AG10803 (cell line): ENCODE results near the gene OGFOD3.

ENCODE experiments used
- DNase-seq: peaks from one replicate; pipeline ENCODE4 v3.0.0; 2010; ENCODE audit warnings: low read depth
- H3K4me3 ChIP-seq: 2 replicates; pipeline ENCODE4 v1.5.1; 2011; ENCODE audit warnings: mild to moderate bottlenecking, low read length, control low read depth
- CTCF ChIP-seq: conservative IDR thresholded peaks from 2 replicates; pipeline ENCODE4 v1.5.1; 2011; ENCODE audit warnings: mild to moderate bottlenecking, low read length, control low read depth, inconsistent platforms

OGFOD3 gene

GRCh38 chr17:82450357-82451106 is 32.1 kb upstream of the OGFOD3 start, which contains the start of gene CYBC1:
CYBC1 (minus strand) TSS chr17:82450752; CDS start chr17:82449254, 1,498 bp downstream.
- no peak for TF ChIP-seq CTCF
- H3K4me3 ChIP-seq = peak within 1 kb of the TSS; percentile 85
- DNase-seq = peak; percentile 94

DNA sequence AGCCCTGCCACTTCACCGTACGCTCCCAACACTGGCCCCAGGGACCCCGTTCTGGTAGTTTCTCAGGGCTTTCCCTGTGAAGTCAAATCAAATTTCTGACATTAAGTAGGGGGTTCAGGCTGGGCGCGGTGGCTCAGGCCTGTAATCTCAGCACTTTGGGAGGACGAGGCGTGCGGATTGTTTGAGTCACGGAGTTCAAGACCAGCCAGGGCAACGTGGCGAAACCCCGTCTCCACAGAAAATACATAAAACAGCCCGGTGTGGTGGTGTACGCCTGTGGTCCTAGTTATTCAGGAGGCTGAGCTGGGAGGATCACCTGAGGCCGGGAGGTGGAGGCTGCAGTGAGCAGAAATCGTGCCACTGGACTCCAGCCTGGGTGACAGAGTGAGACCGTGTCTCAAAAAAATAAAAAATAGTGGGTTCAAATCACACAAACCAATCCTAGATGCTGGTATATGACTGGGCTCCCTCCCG is 31.5 kb upstream of the OGFOD3 start:
- no peak for DNase-seq
- TF ChIP-seq CTCF = no peak
- H3K4me3 ChIP-seq = peak overlapping the region; percentile 85

DNA sequence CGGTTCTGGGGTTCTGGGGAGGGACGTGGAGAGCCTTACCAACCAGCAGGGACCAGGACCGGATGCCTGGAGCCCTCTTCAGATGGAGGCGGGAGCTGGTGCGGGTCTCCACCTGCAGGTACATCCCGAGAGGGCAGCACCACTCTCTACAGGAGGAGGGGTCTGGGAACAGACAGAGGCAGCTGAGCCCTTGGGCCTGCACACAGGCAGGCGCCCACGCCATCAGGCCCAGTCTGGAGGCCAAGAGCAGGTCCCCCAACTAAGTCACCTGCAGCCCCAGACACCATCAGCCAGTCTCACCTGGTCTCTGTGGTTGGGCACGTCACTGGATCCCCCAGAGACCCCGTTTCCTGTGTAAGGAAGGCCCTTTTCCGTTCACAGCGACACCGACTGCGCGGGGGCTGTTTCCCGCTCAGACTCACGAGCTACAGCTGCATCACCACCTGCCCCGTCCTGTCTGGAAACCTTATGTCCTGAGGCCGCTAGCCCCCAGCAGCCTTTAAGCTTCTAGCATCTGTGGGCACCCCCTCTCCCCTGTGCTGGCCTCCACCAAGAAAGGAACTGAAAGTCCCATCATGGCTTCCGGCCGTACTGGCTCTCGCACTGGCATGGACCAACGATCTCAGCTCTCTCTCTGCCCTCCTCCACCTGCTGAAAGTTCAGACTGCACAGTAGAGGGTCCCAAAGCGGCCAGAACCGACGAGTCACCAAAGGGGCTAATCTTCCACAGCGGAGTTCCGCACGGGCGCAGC is 30.9 kb upstream of the OGFOD3 start:
- no peak for TF ChIP-seq CTCF
- DNase-seq = no peak
- peak overlapping the region; percentile 85 for H3K4me3 ChIP-seq

- no peak overlapping the region for H3K4me3 ChIP-seq
- no peak for TF ChIP-seq CTCF
- DNase-seq = no peak
Observed at GRCh38 chr17:82447876-82448275, 29.5 kb upstream of the OGFOD3 start.

DNA sequence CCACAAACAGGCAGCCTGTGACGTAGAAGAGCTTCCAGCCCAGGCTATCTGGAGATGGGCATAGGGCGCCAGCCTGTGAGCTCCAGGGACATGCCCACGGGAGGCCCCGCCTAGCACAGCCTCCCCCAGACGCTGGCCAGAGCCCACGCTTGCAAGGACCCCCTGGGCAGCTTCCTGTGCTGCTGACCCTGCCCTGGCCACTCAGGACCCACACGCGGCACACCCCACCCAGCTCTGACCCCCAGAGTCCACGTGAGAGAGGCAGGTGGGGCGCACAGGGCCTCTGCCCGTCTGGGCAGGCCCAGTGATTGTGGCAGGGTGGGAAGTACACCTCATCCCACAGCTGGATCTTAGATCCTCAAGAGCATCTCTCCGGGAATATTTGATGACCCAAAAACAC is 28.3 kb upstream of the OGFOD3 start:
- TF ChIP-seq CTCF = no peak
- DNase-seq = no peak

DNA sequence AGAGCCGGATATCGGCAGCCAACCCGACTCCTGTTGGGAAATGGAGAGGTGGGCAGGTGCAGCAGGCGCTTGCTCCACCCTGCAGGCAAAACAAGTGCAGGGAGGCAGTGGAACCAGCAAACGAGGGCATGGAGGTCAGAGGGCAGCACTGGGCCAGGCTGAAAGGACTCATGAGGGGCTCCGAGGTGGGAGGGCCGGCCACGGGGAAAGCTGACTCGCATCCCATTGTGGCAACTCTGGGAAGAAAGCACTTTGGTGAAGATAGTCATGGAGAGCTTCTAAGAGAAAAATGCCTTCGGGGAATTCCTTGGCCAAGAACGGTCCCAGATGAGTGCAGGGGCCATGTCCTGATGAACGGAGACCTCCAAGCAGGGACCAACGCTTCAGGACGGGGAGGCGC is 27.7 kb upstream of the OGFOD3 start:
- H3K4me3 ChIP-seq = no peak overlapping the region
- no peak for TF ChIP-seq CTCF
- DNase-seq = no peak

More for the DNA sequence above, 28.3 kb upstream of the OGFOD3 start:
- H3K4me3 ChIP-seq = no peak overlapping the region
